Stomach (tissue), 4 donors: ENCODE measurements around the gene ZC3H10.

Experiments used
- POLR2A ChIP-seq, 4 donors: fragments of 450-650 bp; IDR thresholded peaks; one replicate each; pipeline ENCODE4 v1.6.1; 2016; ENCODE audit warnings: antibody characterized with exemption in 4 of 4, control low read depth in 2 of 4, mild to moderate bottlenecking in 1 of 4, moderate library complexity in 1 of 4
- POLR2AphosphoS5 ChIP-seq, 3 donors: sonication (generic); formaldehyde crosslinking; IDR thresholded peaks; one replicate each; pipeline ENCODE4 v1.6.1; 2016; ENCODE audit warnings: antibody characterized with exemption in 3 of 3
- TF ChIP-seq, protein P1 (sequence below), 7 experiments: fragments of 450-650 bp in 4 of 7; fragments of 200-600 bp in 3 of 7; sonication (generic) in 3 of 7; IDR thresholded peaks; one replicate each; pipeline ENCODE4 v1.5.1; 2016 to 2019; ENCODE audit warnings: antibody characterized with exemption in 7 of 7, control low read depth in 2 of 7, mild to moderate bottlenecking in 1 of 7

- TF ChIP-seq, protein P1, sequence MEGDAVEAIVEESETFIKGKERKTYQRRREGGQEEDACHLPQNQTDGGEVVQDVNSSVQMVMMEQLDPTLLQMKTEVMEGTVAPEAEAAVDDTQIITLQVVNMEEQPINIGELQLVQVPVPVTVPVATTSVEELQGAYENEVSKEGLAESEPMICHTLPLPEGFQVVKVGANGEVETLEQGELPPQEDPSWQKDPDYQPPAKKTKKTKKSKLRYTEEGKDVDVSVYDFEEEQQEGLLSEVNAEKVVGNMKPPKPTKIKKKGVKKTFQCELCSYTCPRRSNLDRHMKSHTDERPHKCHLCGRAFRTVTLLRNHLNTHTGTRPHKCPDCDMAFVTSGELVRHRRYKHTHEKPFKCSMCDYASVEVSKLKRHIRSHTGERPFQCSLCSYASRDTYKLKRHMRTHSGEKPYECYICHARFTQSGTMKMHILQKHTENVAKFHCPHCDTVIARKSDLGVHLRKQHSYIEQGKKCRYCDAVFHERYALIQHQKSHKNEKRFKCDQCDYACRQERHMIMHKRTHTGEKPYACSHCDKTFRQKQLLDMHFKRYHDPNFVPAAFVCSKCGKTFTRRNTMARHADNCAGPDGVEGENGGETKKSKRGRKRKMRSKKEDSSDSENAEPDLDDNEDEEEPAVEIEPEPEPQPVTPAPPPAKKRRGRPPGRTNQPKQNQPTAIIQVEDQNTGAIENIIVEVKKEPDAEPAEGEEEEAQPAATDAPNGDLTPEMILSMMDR (IDR thresholded peaks at IDR 0.05), result peak in 3 of 7 experiments; percentile 8 to 37 (median 32)
- peak in 2 of 4 donors; percentile 53 to 97 for TF ChIP-seq POLR2A (IDR thresholded peaks at IDR 0.05)
- peak in 2 of 3 donors; percentile 84 to 93 for TF ChIP-seq POLR2AphosphoS5 (IDR thresholded peaks at IDR 0.05)
These were observed 38.1 kb upstream of the ZC3H10 start, which contains the start of gene ERBB3 for GRCh38 chr12:56079723-56080555.
